PC-9 (cell line): ENCODE results near the gene TMEM9B. TPM values are rescaled to one million over a fixed set of nuclear protein-coding genes. Genes with fewer than 3 reads are reported as not detected.
A peak's percentile ranks its signal among the peaks of the same experiment; 100 is the strongest.

Experiments
- BruUV-seq: library from RNA; stranded (reverse); fragments of 400-500 nt; replicated peaks from 2 replicates; lab custom pipeline; 2021; lab: Mats Ljungman, UMichigan
- CTCF ChIA-PET: fragments of 300-600 bp; sonication (Branson Sonifier 250); formaldehyde crosslinking; loops from one replicate; lab custom pipeline; 2022; ENCODE audit warnings: antibody characterized with exemption; lab: Charles Lee
- POLR2A ChIA-PET: fragments of 300-600 bp; sonication (Branson Sonifier 250); formaldehyde crosslinking; loops from one replicate; lab custom pipeline; 2022; ENCODE audit warnings: antibody characterized with exemption; ENCODE audit not compliant: unreplicated experiment; lab: Charles Lee
- DNase-seq, 2 experiments: peaks; one replicate each; pipeline versions ENCODE4 v3.0.0 to v3.0.0-alpha.2; 2015 to 2022; ENCODE audit warnings: mixed read lengths in 1 of 2
- H2AFZ ChIP-seq: fragments of 200-600 bp; sonication (generic); 2 replicates; pipeline ENCODE4 v1.8.1; 2017; ENCODE audit warnings: antibody characterized with exemption
- H3F3A ChIP-seq: fragments of 200-600 bp; sonication (generic); 2 replicates; pipeline ENCODE4 v1.8.1; 2017; ENCODE audit warnings: antibody characterized with exemption, mild to moderate bottlenecking, low read depth; ENCODE audit not compliant: insufficient read depth
- H3K27ac ChIP-seq: fragments of 200-600 bp; sonication (generic); 2 replicates; pipeline ENCODE4 v1.6.1; 2016; ENCODE audit warnings: mixed run types
- H3K27me3 ChIP-seq: fragments of 200-600 bp; sonication (generic); 2 replicates; pipeline ENCODE4 v1.6.1; 2016; ENCODE audit warnings: low read depth, mixed run types; ENCODE audit not compliant: insufficient read depth
- H3K36me3 ChIP-seq: fragments of 200-600 bp; sonication (generic); 2 replicates; pipeline ENCODE4 v1.6.1; 2016; ENCODE audit warnings: low read depth, mixed run types
- H3K4me1 ChIP-seq: fragments of 200-600 bp; sonication (generic); replicated peaks from 2 replicates; pipeline ENCODE4 v1.6.1; 2016; ENCODE audit warnings: mixed run types; ENCODE audit not compliant: insufficient read depth
- H3K4me2 ChIP-seq: fragments of 200-600 bp; sonication (generic); 2 replicates; pipeline ENCODE4 v1.6.1; 2017; ENCODE audit warnings: mixed run types
- H3K4me3 ChIP-seq: fragments of 200-600 bp; sonication (generic); 2 replicates; pipeline ENCODE4 v1.6.1; 2016; ENCODE audit warnings: mixed run types
- H3K79me2 ChIP-seq: fragments of 200-600 bp; sonication (generic); 2 replicates; pipeline ENCODE4 v1.6.1; 2017; ENCODE audit warnings: low read depth, mixed run types
- H3K9me2 ChIP-seq: fragments of 200-600 bp; sonication (generic); 2 replicates; pipeline ENCODE4 v1.8.1; 2017; ENCODE audit warnings: mild to moderate bottlenecking; ENCODE audit not compliant: insufficient read depth
- H3K9me3 ChIP-seq: fragments of 200-600 bp; sonication (generic); 2 replicates; pipeline ENCODE4 v1.8.1; 2016; ENCODE audit warnings: low read depth; ENCODE audit not compliant: insufficient read depth
- H4K20me1 ChIP-seq: fragments of 200-600 bp; sonication (generic); 2 replicates; pipeline ENCODE4 v1.8.1; 2017; ENCODE audit not compliant: insufficient read depth
- EZH2 ChIP-seq: fragments of 200-600 bp; sonication (generic); IDR thresholded peaks from 2 replicates; pipeline ENCODE4 v1.8.0; 2017; ENCODE audit warnings: antibody characterized with exemption, low read depth
- intact Hi-C: fragments of 100-400 bp; cut with micrococcal nuclease; formaldehyde crosslinking; loops from one replicate; pipeline ENCODE4 v1.10.0; 2022; ENCODE audit not compliant: unreplicated experiment
- total RNA-seq: library from RNA; stranded (reverse); gene quantifications from 2 replicates; pipeline ENCODE4 v1.2.3, GENCODE V29; 2021
- TF ChIP-seq, protein P1 (sequence below): fragments of 200-600 bp; sonication (generic); conservative IDR thresholded peaks from 2 replicates; pipeline ENCODE4 v1.6.1; 2017; ENCODE audit warnings: mixed run types, antibody characterized with exemption, mild to moderate bottlenecking, moderate library complexity

Gene TMEM9B
- total RNA-seq, 1 experiment from 2014 or later, result 13.4 TPM

DNA sequence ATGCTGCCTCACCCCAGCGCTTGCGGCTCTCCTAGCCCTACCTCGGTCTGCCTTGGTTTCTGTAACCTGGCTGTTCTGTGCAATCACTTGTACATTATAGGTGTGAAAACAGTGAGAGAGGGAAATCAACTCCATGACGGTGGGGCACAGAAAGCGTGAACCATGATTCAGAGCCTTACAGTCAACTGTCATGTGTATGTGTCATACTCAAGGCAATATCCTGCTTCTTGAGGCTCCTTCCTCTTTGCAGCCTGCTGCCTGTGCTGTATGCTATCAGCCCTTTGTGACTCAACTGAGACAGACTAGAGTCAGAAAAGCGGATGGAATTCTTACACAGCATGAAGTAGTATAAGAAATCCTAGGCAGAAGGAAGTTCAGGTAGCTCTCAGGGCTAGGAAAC is 37.5 kb upstream of the TMEM9B start:
- Histone ChIP-seq H3K27me3 (peaks cover 20% of the 10 kb centered on the region), H3K4me3 (no peak overlapping the region), H3K27ac (no peak overlapping the region), H4K20me1 (no peaks in the 10 kb centered on the region), H3K4me2 (no peak overlapping the region), H3K79me2 (no peaks in the 10 kb centered on the region), H3K9me3 (no peaks in the 10 kb centered on the region), H3K36me3 (no peaks in the 10 kb centered on the region), H3K4me1 (no peaks in the 10 kb centered on the region), H3F3A (no peaks in the 10 kb centered on the region), H2AFZ (no peak overlapping the region), H3K9me2 (no peaks in the 10 kb centered on the region)
- BruUV-seq, result no TSS peak
- TF ChIP-seq, protein P1, sequence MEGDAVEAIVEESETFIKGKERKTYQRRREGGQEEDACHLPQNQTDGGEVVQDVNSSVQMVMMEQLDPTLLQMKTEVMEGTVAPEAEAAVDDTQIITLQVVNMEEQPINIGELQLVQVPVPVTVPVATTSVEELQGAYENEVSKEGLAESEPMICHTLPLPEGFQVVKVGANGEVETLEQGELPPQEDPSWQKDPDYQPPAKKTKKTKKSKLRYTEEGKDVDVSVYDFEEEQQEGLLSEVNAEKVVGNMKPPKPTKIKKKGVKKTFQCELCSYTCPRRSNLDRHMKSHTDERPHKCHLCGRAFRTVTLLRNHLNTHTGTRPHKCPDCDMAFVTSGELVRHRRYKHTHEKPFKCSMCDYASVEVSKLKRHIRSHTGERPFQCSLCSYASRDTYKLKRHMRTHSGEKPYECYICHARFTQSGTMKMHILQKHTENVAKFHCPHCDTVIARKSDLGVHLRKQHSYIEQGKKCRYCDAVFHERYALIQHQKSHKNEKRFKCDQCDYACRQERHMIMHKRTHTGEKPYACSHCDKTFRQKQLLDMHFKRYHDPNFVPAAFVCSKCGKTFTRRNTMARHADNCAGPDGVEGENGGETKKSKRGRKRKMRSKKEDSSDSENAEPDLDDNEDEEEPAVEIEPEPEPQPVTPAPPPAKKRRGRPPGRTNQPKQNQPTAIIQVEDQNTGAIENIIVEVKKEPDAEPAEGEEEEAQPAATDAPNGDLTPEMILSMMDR, result no peak
- TF ChIP-seq EZH2, result no peak
- CTCF ChIA-PET, result no interaction called here
- peak in 1 of 2 experiments; percentile 44 for DNase-seq
- POLR2A ChIA-PET, result no interaction called here
- intact Hi-C loops, result no loop called here

DNA sequence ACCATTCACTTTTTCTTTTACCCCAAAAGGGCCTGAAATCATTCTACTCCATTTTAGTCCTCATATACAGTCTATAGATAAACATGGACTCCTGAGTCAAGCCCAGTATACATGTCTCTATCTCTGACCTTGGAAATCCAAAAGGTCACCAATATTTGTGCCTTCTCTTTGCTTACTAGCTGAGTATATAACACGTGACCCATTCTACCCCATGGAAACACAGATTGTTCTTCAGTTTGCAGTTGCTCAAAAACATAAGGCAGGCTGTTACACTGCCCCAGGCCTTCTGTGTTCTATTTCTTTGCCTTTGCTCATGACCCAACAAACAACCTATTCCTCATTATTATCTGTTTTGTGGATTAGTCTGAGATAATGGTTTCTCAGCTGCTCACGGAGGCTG is 33.8 kb upstream of the TMEM9B start:
- DNase-seq, result no peak
- Histone ChIP-seq H3K9me3 (no peaks in the 10 kb centered on the region), H3F3A (no peaks in the 10 kb centered on the region), H3K9me2 (no peaks in the 10 kb centered on the region), H3K4me2 (no peak overlapping the region), H4K20me1 (no peaks in the 10 kb centered on the region), H3K79me2 (no peaks in the 10 kb centered on the region), H3K27me3 (peaks cover 3% of the 10 kb centered on the region; the same call in 1 of the 2 replicates), H3K4me1 (no peaks in the 10 kb centered on the region), H3K27ac (no peak overlapping the region), H2AFZ (no peak overlapping the region), H3K4me3 (no peak overlapping the region), H3K36me3 (no peaks in the 10 kb centered on the region)
- no TSS peak for BruUV-seq
- TF ChIP-seq, protein P1, result no peak
- TF ChIP-seq EZH2, result no peak
- intact Hi-C loops, result no loop called here
- CTCF ChIA-PET, result no interaction called here
- POLR2A ChIA-PET, result no interaction called here

DNA sequence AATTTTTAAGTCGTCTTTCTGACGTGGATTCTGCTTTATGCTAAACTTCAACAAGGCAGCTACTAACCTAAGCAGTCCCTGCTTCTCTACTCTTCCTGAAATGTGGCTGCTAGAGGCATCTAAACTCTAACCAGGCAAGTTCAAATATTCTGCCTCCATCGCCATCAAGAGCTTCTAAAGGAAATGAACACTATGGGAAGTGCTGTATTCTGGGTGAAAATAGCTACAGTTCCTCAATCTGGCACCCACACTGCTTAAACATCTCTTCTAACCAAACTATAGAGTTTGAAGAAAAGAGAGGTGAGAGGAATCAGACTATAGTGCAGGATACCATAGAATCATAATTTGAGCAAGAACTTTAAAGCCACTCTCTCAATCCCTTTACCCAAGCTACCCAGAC is 33.2 kb upstream of the TMEM9B start:
- intact Hi-C loops, result no loop called here
- POLR2A ChIA-PET, result no interaction called here

More for the DNA sequence above, 33.2 kb upstream of the TMEM9B start:
- Histone ChIP-seq H3K4me2 (no peak overlapping the region), H4K20me1 (no peaks in the 10 kb centered on the region), H3K4me3 (no peak overlapping the region), H3F3A (no peaks in the 10 kb centered on the region), H3K9me3 (no peaks in the 10 kb centered on the region), H3K9me2 (no peaks in the 10 kb centered on the region), H3K79me2 (no peaks in the 10 kb centered on the region), H3K4me1 (no peaks in the 10 kb centered on the region), H3K27ac (no peak overlapping the region), H3K27me3 (no peaks in the 10 kb centered on the region), H2AFZ (no peak overlapping the region), H3K36me3 (no peaks in the 10 kb centered on the region)
- TF ChIP-seq, protein P1, result no peak
- TF ChIP-seq EZH2, result no peak
- no peak for DNase-seq
- CTCF ChIA-PET, result no interaction called here
- BruUV-seq, result no TSS peak
